ENCODE results near the gene C2orf76.

DNA sequence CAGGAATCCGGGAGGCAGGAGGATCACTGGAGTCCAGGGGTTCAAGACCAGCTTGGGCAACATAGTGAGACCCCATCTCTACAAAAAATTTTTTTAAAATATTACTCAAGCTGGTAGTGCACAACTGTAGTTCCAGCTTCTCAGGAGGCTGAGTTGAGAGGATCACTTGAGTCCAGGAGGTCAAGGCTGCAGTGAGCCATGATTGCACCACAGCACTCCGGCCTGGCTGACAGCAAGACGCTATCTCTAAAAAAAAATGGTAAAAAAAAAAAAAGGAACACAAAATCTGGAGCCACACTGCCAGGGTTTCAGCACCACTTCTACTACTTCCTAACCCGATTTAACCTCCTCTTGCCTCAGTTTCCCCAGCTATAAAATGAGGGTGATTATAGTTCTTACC, 86.0 kb downstream of the C2orf76 start:
- TF ChIP-seq CTCF (IDR thresholded peaks at IDR 0.05) (no peak), REST (IDR thresholded peaks at IDR 0.05; ENCODE audit: low read depth, low read length) (no peak), RCOR1 (IDR thresholded peaks at IDR 0.05; ENCODE audit: low read length) (no peak), SMC3 (IDR thresholded peaks at IDR 0.05; ENCODE audit: low read depth, low read length) (no peak), POLR2AphosphoS5 (IDR thresholded peaks at IDR 0.05; ENCODE audit: low read depth, low read length) (no peak)
